ENCODE results near the gene RPE.

DNA sequence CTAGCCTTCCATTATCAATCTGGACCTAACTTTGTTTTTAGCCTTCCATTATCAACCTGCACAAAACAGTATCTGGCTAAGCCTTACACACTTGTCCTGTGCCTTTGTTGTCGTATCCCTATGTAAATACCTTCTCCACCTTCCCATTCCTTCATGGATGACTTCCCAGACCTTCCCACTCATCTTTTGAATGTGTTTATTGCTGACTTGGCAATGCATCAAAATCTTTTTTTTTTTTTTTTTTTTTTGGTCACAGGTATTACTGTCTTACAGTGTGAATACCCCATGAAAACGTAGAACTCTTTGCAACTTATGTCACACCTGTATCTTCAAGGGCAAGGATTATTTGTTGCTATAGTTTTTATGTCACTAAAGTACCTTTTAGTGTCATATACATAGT is 25.7 kb downstream of the RPE start:
- TF ChIP-seq, protein P1, sequence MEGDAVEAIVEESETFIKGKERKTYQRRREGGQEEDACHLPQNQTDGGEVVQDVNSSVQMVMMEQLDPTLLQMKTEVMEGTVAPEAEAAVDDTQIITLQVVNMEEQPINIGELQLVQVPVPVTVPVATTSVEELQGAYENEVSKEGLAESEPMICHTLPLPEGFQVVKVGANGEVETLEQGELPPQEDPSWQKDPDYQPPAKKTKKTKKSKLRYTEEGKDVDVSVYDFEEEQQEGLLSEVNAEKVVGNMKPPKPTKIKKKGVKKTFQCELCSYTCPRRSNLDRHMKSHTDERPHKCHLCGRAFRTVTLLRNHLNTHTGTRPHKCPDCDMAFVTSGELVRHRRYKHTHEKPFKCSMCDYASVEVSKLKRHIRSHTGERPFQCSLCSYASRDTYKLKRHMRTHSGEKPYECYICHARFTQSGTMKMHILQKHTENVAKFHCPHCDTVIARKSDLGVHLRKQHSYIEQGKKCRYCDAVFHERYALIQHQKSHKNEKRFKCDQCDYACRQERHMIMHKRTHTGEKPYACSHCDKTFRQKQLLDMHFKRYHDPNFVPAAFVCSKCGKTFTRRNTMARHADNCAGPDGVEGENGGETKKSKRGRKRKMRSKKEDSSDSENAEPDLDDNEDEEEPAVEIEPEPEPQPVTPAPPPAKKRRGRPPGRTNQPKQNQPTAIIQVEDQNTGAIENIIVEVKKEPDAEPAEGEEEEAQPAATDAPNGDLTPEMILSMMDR (optimal IDR thresholded peaks at IDR 0.05 in 1 of 3, IDR thresholded peaks at IDR 0.05 in 1 of 3, conservative IDR thresholded peaks at IDR 0.05 in 1 of 3; ENCODE audit: extremely low read depth in 1 of 3, insufficient read depth in 2 of 3, low read length in 3 of 3) = no peak
- no peak for TF ChIP-seq EZH2 (IDR thresholded peaks at IDR 0.05; ENCODE audit: low read length)
